ENCODE measurements around the gene NIPAL1.
A peak's percentile ranks its signal among the peaks of the same experiment; 100 is the strongest.

The NIPAL1 gene

DNA sequence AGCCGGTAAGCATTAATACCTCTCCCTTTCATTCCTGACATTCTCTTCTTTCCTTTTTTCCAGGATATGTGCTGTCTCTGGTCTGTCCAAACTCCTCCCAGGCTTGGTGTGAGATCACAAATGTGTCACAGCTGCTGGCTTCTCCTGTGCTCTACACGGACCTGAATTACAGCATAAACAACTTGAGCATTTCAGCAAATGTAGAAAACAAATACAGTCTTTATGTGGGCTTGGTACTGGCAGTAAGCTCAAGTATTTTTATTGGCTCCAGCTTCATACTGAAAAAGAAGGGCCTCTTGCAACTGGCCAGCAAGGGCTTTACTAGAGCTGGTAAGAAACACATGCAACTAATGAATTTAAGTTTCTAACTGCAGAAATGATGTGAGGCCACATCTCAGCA lies 8.4 kb downstream of the NIPAL1 start:
- DNase-seq (ENCODE audit: low spot score) = no peak

DNA sequence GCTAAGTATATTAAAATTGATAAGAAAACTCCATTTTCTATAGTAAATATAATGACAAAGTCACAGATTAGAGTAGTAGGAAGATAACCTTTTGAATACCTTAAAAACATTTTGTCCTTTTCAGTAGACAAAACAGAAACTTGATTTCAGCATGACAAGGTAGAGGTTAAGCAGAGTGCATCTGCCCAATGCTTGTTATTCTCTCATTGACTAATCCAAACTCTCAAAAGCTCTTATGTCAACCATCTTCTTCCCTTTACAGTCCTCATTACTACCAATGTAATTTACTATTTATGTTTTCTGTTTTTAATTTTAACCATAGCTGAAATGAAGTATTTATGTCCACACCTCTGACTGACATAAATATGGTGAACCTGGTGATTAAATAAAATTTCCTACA lies 11.1 kb downstream of the NIPAL1 start:
- DNase-seq (ENCODE audit: low spot score) = no peak

DNA sequence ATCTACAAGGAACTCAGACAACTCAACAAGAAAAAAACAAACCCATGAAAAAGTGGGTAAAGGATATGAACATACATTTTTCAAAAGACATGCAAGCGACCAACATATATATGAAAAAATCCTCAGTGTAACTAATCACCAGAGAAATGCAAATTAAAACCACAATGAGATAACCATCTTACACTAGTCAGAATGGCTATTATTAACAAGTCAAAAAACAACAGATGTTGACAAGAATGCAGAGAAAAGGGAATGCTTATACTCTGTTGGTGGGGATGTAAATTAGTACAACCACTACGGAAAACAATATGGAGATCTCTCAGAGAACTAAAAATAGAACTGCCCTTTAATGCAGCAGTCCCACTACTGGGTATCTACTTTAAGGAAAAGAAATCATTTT lies 12.1 kb downstream of the NIPAL1 start:
- DNase-seq (ENCODE audit: low spot score) = no peak

DNA sequence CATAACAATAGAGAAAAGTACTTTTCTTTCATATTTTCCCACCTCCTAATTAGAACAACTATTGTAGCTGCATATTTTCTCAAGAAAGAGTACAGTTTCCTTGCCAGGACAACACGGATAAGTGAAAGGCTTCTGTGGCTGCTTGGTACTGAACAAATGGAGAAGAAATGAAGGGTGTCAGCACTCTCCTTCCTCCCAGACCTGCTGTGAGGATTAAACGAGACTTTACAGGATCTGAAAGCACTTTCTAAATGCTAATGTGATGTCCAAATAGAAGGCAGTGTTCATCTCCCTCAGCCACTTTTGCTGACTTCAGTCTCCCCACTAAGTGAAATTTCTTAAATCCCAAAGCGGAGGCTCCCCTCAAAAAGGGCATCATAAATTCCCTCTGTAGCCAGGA lies 13.9 kb downstream of the NIPAL1 start:
- DNase-seq (ENCODE audit: low spot score) = no peak

DNA sequence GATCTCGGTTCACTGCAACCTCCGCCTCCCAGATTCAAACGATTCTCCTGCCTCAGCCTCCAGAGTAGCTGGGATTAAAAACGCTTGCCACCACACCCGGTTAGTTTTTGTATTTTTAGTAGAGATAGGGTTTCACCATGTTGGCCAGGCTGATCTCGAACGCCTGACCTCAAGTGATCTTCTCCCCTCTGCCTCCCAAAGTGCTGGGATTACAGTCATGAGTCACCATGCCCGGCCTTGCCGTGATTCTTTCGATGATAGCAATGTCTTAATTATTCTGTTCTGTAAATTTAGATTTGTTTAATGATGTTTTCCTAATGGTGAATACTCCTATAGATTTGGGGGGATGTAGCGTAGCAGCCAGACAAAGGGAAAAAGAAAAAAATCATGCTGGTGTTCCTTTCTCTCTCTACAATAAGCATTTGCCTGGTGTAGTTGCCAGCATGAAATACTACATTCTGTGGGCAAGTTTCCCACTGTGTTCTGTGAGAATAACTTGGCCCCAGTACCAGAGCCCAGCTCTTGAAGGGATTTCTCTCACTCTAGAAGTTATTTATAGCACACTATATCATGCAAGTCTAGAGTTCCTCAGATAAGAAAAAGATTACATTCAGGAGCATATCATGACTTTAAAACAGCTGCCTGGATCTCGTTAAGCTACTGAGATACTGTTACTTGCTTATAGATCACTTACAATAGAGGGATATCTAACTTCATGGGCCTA lies 15.4 kb downstream of the NIPAL1 start:
- no peak for DNase-seq (ENCODE audit: low spot score)

DNA sequence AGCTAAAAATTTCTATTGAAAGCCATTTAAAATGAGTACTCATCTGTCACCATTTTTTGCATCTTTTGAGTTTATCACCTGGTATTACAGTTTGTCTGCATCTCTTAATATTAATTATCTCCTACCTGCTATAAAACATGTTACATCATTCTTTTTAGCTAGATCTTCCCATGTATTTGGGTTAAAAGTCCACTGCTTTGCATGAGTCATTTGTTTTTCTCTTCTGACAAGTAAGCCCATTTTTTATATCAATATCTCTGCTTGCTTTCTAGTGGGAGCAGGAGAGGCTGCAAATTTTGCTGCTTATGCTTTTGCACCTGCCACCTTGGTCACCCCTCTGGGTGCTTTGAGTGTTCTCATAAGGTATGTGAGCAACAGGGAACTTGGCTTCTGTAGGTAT lies 16.1 kb downstream of the NIPAL1 start:
- DNase-seq (ENCODE audit: low spot score) = no peak

DNA sequence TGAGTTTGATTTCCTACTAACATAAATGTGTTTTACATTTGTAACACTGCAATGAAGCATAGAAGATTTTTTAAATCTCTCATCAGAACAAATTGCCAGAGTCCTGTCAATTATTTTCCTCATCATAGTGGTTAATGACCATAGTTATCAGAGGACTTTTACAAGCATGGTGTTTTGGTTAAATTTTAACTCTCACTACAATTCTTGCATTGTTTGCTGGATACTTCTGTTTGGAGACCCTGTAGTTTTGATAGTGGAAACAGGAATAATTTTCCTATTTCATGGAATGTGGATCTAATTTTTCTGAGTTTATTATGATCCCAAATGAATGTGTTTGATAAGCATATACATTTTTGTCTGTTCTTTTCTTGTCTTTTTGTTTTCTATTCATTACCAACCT lies 16.8 kb downstream of the NIPAL1 start:
- DNase-seq (ENCODE audit: low spot score) = no peak

DNA sequence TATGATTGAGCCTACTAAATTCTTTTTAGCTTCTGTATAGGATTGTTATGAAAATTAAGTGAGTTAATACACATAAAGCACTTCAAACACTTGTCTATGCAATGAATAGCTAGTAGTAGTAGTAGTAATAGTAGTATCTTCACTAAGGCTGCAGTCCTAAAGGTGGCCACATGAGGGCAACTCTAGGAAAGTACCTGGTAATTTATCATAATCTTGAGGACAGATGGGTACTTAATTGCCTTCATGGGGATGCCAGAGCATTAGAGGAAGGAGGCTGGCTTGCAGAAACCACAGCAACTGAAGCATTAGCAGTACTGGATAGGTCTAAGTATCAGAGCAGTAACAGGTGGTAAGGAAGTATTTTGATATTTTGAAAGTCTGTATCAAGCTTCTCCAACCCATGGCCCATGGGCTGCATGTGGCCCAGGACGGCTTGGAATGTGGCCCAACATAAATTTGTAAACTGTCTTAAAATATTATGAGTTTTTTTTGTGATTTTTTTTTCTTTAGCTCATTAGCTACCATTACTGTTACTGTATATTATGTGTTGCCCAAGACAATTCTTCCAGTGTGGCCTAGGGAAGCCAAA lies 17.3 kb downstream of the NIPAL1 start:
- no peak for DNase-seq (ENCODE audit: low spot score)

DNA sequence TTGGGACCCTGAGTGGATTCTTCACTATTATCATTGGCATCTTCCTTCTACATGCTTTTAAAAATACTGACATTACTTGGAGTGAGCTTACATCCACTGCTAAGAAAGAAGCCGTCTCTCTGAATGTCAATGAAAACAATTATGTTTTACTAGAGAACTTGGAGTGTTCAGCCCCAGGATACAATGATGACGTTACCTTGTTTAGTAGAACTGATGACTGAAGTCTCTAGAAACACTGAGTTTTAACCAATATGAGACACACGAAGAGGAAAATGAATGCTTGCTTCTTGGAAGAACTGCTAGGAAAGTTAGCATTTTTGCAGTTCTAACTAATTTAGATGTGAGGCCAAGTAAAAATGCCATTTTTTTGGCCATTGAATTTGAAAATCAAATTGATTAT lies 19.4 kb downstream of the NIPAL1 start:
- DNase-seq (ENCODE audit: low spot score) = no peak

DNA sequence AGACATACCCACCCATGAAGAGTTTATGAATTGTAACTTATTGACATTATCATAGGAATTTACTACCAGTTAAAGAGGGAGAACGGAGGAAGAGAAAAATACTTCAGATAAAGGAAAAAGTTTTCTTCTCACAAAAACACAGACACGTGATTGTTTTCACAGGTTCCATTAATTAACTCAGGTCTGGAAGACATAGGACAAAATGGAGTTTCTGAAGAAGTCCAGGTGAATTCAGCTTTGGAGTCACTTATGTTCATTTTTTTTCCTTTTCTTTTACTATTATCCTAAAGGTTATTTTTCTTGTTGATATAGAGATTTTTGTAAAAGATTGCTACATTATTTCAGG lies 20.5 kb downstream of the NIPAL1 start:
- DNase-seq (ENCODE audit: low spot score) = no peak

DNA sequence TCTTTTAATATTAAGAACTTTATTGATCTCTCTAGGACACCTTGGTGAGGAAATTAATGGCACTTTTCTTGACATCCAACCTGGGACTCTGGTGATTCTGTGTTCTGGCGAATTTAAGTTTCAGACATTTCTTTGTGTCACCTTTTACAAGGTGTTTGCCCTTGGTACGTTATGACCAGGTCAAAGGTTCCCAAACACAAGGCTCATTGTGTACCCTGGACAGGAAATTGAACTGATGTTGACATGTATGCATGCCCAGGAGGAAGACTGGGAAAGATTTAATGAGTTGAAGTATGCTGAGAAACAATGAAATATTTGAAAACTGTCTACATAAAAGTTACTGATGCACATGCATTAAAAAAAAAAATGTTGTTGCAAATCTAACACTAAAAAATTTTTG lies 22.1 kb downstream of the NIPAL1 start:
- DNase-seq (ENCODE audit: low spot score) = no peak

DNA sequence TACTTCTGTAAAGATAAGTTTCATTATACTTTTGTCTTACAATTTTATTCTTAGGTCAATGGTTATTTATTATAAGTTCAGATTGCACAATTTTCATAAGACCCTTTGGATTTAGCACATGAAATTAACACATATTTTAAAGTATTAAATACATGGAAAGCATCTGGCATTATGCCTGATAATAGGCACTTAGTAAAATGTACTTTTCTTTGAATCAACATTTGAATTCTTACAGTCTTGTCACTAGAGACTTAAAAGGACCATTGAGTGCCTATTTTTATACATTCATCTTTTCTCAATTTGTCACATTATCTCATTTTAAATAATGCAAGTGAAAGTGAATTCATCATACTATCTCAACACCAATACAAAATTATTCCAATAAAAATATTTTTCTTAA lies 23.0 kb downstream of the NIPAL1 start:
- DNase-seq (ENCODE audit: low spot score) = no peak

DNA sequence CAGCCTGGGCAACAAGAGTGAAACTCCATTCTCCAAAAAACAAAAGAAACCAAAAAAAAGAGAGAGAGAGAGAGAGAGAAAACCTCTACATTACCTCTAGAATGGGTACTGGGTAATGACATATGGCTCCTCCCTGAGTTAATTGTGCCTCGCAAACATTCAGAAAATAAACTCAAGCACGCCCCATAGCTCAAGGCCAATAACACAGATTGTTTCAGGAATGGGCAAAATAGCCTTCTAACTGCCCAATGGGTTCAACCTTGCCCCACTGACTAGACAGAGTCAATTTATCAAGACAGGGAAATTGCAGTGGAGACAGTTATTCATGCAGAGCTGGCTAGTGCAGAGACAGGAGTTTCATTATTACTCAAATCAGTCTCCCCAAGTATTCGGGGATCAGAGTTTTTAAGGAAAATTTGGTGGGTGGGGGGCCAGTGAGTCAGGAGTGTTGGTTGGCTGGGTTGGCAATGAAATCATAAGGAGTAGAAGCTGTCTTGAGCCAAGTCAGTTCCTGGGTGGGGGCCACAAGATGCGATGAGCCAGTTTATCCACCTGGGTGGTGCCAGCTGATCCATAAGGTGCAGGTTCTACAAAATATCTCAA lies 25.1 kb downstream of the NIPAL1 start:
- no peak for DNase-seq (ENCODE audit: low spot score)

DNA sequence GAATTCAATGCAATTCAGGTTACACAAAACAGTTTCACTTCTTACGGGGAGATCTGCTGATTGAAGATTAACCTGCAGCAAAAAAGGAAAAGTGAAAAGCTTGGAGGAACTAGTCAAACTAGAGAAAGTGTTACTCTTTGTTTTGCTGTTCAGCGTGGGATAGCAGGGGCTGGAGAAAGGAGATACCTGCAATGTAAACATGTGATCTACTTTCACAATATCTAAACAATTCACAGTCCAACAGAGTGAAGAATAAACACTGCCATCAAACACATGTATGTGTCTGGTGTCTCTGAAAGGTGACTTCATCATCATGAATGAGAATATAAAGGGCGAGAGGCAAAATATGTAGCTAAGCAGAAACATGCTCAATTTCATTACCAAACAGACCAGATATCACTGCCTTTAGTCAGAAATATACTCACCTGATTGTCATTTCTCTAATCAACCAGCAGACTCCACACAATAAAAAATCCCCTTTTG lies 26.4 kb downstream of the NIPAL1 start:
- DNase-seq (ENCODE audit: low spot score) = no peak

DNA sequence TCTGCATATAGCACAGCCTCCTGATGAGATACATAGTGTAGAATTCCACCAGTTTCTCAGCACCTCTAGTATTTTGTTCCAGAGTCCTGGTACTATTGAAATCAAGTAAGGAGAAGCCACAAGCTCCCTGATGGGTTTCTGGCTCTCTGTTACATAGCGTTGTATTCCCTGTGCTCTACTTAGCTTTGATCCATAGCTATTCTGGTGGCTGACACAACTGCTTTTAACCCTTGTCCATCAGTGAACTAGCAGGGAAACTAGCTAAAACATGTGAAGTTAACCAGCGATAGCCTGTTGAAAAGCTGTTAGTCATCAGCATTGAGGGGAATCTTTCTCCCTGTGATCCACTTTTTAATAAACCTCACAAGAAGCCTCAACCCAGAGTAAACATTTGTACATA lies 26.9 kb downstream of the NIPAL1 start:
- no peak for DNase-seq (ENCODE audit: low spot score)

DNA sequence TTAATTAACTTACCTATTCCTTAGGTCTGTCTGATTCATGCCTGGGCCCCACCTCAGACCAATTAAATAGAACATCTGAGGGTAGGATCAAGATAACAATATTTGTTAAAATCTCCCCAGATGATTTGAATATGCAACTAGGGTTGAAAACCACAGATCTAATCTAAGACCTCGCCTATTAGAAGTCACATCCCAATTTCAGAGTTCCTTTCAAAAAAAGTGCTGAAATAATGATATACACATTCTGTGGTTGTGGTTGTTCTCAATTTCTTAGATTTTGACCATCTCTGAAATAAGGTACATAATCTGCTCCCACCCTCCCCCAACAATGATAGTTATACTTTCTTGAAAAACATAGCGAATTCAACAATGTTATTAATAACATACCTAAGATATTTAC lies 27.7 kb downstream of the NIPAL1 start:
- no peak for DNase-seq (ENCODE audit: low spot score)

DNA sequence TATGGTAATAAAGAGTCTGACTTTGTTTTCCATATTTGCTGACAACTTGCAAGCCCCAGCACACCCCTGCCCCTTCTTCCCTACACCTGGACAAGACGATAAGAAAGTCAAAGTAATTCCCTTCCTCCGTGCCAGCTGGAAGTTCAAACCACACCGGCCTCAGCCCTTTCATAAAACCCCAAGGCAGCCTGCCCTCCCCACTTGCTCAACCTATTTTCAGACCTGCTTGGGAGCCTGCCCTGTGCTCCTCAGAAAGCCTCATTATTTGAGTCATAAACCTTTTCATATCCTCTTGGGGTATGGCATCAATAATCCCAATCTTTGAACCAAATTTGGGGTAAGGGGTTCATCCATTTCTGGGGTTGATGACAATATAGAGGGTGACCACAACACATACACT lies 29.5 kb downstream of the NIPAL1 start:
- DNase-seq (ENCODE audit: low spot score) = no peak

DNA sequence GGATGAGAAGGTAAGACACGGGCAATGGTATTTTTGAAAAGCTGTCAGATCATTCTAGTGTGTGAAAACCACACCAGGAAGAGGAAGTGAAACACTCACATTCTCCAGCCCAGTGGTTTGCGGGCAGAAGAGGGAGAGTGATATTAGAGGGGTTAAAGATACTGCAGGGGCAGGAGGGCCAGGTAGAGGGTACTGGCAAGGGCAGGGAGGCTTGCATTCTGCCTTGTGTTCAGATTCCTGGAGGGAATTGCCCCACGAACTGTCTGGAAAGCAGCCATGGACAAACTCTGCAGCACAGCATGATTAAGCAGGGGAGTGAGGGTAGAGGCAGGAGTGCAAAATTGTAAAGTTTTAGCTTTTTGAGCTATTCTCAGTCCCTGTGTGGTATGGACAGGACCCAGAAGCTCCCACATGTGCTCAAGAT lies 30.9 kb downstream of the NIPAL1 start:
- no peak for DNase-seq (ENCODE audit: low spot score)

DNA sequence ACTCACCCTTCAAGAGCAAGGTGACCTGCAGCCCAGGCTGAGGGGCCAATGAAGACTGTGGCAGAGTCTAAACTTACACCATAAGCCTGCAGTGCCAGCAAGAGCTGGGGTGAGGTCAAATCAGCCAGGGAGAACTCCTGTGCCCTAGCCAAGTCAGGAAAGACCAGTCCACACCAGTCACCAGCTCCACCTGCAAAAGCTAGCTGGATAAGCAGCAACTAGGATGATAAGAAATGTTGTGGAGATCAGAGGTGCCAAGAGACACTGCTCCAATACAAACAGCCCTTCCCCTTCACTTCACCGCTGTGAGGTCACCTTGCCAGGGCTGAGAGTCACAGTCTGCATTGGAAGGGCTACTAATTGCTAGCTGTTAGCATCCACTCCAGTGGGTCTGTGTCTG lies 31.3 kb downstream of the NIPAL1 start:
- DNase-seq (ENCODE audit: low spot score) = no peak

DNA sequence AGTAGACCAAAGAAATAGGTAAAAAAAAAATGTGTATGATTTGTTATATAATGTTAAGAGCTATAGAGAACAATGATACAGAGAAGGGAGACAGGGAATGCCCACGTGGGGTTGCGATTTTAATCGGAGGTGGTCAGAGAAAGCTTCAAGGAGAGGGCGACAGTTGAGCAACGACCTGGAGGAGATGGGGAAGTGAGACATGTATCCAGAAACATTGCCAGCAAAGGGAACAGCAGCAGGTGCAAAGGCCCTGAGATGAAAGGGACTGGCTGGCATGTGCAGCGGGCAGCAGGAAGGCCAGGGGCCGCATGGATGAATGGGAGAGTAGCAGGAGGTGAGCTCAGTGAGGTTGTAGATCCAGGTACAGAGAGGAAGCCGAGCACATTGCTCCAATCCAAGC lies 32.9 kb downstream of the NIPAL1 start:
- DNase-seq (ENCODE audit: low spot score) = no peak

DNA sequence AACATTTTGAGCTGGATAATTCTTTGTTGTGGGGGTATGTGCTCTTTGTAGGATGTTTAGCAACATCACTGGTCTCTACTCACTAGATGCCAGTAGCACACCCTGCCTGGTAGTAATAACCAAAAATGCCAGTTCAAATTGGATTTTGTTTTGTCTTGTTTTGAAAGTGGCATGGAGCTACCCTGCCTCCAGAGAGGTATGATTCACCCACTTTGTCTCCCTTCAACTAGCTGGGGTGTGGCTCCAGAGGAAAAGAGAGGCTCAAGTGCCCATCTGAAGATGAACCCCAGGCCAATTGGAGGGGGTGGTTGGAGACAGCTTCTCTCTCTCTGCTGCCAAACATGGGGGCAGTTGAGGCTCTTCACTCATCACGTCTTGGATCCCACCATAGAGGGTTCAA lies 34.5 kb downstream of the NIPAL1 start:
- no peak for DNase-seq (ENCODE audit: low spot score)

DNA sequence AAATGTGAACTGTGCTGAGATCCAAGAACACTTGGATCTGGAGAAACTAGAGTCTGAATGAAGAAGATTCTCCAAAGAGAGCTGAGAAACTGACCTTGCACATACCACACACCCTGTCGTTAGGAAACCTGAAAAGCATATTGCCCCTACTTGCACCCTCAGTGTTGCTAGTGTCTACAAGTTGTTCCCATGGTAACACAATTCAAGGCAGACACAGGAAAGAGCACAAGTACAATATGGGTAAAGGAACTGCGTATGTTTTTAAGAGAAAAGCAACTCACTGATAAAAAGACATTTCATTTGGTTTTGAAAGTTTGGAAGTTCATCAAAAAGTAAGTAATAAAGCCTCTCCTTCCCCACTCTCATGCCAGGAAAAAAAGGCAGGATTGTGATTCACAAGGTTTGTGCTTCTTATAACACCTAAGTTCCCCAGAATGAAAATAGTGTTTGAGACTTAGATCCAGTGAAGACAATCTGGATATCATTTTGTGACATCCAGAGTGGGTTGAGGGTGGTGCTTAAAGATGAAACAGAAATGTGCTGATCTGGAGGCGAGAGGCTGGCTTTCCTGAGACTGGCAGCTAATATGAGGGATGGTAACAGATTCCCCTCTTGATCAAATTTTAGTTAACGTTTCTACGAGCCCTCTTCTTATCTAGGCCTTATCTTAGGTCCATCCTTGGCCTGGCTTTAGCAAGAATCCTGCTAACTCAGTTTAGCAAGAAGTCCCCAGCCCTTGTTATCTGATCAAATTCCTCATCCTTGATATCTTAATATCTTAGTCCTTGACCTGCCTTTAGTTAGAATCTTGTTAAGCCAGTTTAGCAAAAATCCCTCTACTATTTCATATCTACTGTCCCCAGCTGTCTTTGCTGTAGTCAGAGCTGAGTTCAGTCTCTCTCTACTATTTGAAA lies 42.3 kb downstream of the NIPAL1 start:
- DNase-seq (ENCODE audit: low spot score) = peak; percentile 4
